ENCODE data around the gene CHRM5.

- TF ChIP-seq EZH2 (IDR thresholded peaks at IDR 0.05; ENCODE audit: low read length) = no peak
- TF ChIP-seq CTCF (optimal IDR thresholded peaks at IDR 0.05 in 1 of 3, IDR thresholded peaks at IDR 0.05 in 1 of 3, conservative IDR thresholded peaks at IDR 0.05 in 1 of 3; ENCODE audit: extremely low read depth in 1 of 3, insufficient read depth in 2 of 3, low read length in 3 of 3) = no peak
These were observed 108.5 kb downstream of the CHRM5 start for GRCh38 chr15:34076785-34077184.
